K562 (cell line): ENCODE results near the gene CHST8. TPM values are rescaled to one million over a fixed set of nuclear protein-coding genes. Genes with fewer than 3 reads are reported as not detected.

Experiments
- ATAC-seq: fragments of 200-7000 bp; cut with Tn5 transposase; 3 replicates; pipeline ENCODE4 v1.9.1; 2020; ENCODE audit warnings: moderate library complexity
- BruUV-seq: library from RNA; stranded (reverse); fragments of 400-500 nt; replicated peaks from 2 replicates; lab custom pipeline; 2021; lab: Mats Ljungman, UMichigan
- CTCF ChIA-PET: fragments of 300-600 bp; formaldehyde crosslinking; extraction: SDS; loops from one replicate; lab custom pipeline; 2021; ENCODE audit warnings: low intra/inter-chr PET ratio; lab: Yijun Ruan, JAX
- POLR2A ChIA-PET: fragments of 300-600, 350-650 bp; sonication (Branson Sonifier 250); formaldehyde crosslinking; extraction: SDS; loops from one replicate; lab custom pipeline; 2021; ENCODE audit warnings: antibody characterized with exemption, inconsistent platforms; lab: Yijun Ruan, JAX
- DNase-seq, 4 experiments: peaks; one replicate each; pipeline versions ENCODE4 v3.0.0 to v3.0.0-alpha.2; 2011 to 2018; ENCODE audit warnings: low spot score in 3 of 4, mixed read lengths in 3 of 4; ENCODE audit errors: extremely low read depth in 1 of 4
- FAIRE-seq: peaks from 2 replicates; lab custom pipeline; 2011; peaks lifted over from hg19 to GRCh38; lab: Jason Lieb, UNC
- H2AFZ ChIP-seq: 2 replicates; pipeline ENCODE4 v1.6.0; 2011; ENCODE audit warnings: low read depth, low read length, control low read depth, inconsistent platforms
- H3K27ac ChIP-seq: fragments of 200-600 bp; 3 replicates; pipeline ENCODE4 v1.8.0; 2011; ENCODE audit warnings: low read depth, mild to moderate bottlenecking, control low read depth, inconsistent platforms, low read length, moderate library complexity, mixed read lengths; ENCODE audit errors: extremely low read depth
- H3K27me3 ChIP-seq, 2 experiments: fragments of 300-600 bp in 1 of 2; 2 replicates in 1 of 2; 3 replicates in 1 of 2; pipeline versions ENCODE4 v1.6.0 to v1.8.0; 2011; ENCODE audit warnings: inconsistent platforms in 2 of 2, low read length in 2 of 2, mild to moderate bottlenecking in 1 of 2, mixed read lengths in 1 of 2, moderate library complexity in 1 of 2; ENCODE audit not compliant: control insufficient read depth in 2 of 2, insufficient read depth in 2 of 2
- H3K36me3 ChIP-seq: fragments of 300-600 bp; 3 replicates; pipeline ENCODE4 v1.8.0; 2011; ENCODE audit warnings: mild to moderate bottlenecking, low read length, inconsistent platforms; ENCODE audit not compliant: control insufficient read depth, insufficient read depth
- H3K4me1 ChIP-seq, 2 experiments: fragments of 200-600 bp in 1 of 2; replicated peaks in 1 of 2; 2 replicates in 1 of 2; 3 replicates in 1 of 2; pipeline versions ENCODE4 v1.5.1 to v1.8.0; 2011; ENCODE audit warnings: inconsistent platforms in 2 of 2, low read length in 2 of 2, mild to moderate bottlenecking in 1 of 2, mixed read lengths in 1 of 2, moderate library complexity in 1 of 2; ENCODE audit not compliant: control insufficient read depth in 2 of 2, insufficient read depth in 2 of 2
- H3K4me2 ChIP-seq: 2 replicates; pipeline ENCODE4 v1.6.1; 2011; ENCODE audit warnings: low read length, control low read depth, inconsistent platforms, mixed read lengths; ENCODE audit not compliant: insufficient read depth
- H3K4me3 ChIP-seq: fragments of 200-600 bp; sonication (generic), shearing (Covaris generic); 2 replicates; pipeline ENCODE4 v1.5.1; 2016; ENCODE audit warnings: control low read depth, inconsistent platforms
- H3K79me2 ChIP-seq: fragments of 200-600 bp; 3 replicates; pipeline ENCODE4 v1.8.0; 2011; ENCODE audit warnings: low read length, inconsistent platforms; ENCODE audit not compliant: control insufficient read depth, insufficient read depth
- H3K9ac ChIP-seq, 2 experiments: 2 replicates each; pipeline versions ENCODE4 v1.6.0 to v1.6.1; 2011; ENCODE audit warnings: low read depth in 2 of 2, low read length in 2 of 2, control low read depth in 1 of 2, inconsistent platforms in 1 of 2, mild to moderate bottlenecking in 1 of 2, mixed read lengths in 1 of 2; ENCODE audit not compliant: insufficient read depth in 1 of 2
- H3K9me1 ChIP-seq: one replicate; pipeline ENCODE4 v1.6.0; 2011; ENCODE audit warnings: inconsistent platforms, mild to moderate bottlenecking, low read length, moderate library complexity; ENCODE audit not compliant: control insufficient read depth, insufficient read depth
- H3K9me3 ChIP-seq: replicated peaks from 2 replicates; pipeline ENCODE4 v1.5.1; 2011; ENCODE audit warnings: low read depth, low read length, inconsistent platforms; ENCODE audit not compliant: control insufficient read depth, insufficient read depth
- H4K20me1 ChIP-seq: replicated peaks from 2 replicates; pipeline ENCODE4 v1.6.1; 2011; ENCODE audit warnings: low read length, inconsistent platforms, mixed read lengths; ENCODE audit not compliant: control insufficient read depth, insufficient read depth
- CEBPG ChIP-seq, 3 experiments: fragments of 200-800 bp in 1 of 3; sonication (Bioruptor generic) in 1 of 3; sonication (generic) in 1 of 3; formaldehyde crosslinking in 1 of 3; IDR thresholded peaks in 2 of 3; conservative IDR thresholded peaks in 1 of 3; 2 replicates each; pipeline versions ENCODE4 v1.6.1 to v1.8.0; 2016 to 2022; ENCODE audit warnings: missing compliant biosample characterization in 2 of 3, missing genetic modification characterization in 2 of 3, mild to moderate bottlenecking in 1 of 3, missing genetic modification reagents in 1 of 3
- CREB3L1 ChIP-seq: fragments of 450-650 bp; IDR thresholded peaks from 2 replicates; pipeline ENCODE4 v1.6.1; 2014; ENCODE audit warnings: low read depth, mild to moderate bottlenecking, moderate library complexity, borderline replicate concordance
- HBP1 ChIP-seq: fragments of 450-650 bp; formaldehyde crosslinking; IDR thresholded peaks from 2 replicates; pipeline ENCODE4 v1.4.0; 2022; ENCODE audit warnings: missing genetic modification characterization
- HNRNPL ChIP-seq: fragments of 200-400 bp; formaldehyde crosslinking; IDR thresholded peaks from 2 replicates; pipeline ENCODE4 v1.6.1; 2017; ENCODE audit warnings: low read depth, mild to moderate bottlenecking, low read length
- MAZ ChIP-seq, 2 experiments: fragments of 450-650 bp in 1 of 2; sonication (generic) in 1 of 2; formaldehyde crosslinking; IDR thresholded peaks in 1 of 2; conservative IDR thresholded peaks in 1 of 2; 2 replicates each; pipeline versions ENCODE4 v1.4.0 to v1.5.0; 2020; ENCODE audit warnings: mild to moderate bottlenecking in 1 of 2, missing genetic modification reagents in 1 of 2
- NONO ChIP-seq, 2 experiments: fragments of 200-400 bp in 1 of 2; fragments of 450-650 bp in 1 of 2; formaldehyde crosslinking in 1 of 2; IDR thresholded peaks; 2 replicates each; pipeline ENCODE4 v1.6.1; 2017; ENCODE audit warnings: low read depth in 2 of 2, mild to moderate bottlenecking in 2 of 2, moderate library complexity in 2 of 2, low read length in 1 of 2
- OTX1 ChIP-seq: fragments of 450-650 bp; formaldehyde crosslinking; IDR thresholded peaks from 2 replicates; pipeline ENCODE4 v1.4.0; 2022; ENCODE audit warnings: mild to moderate bottlenecking
- PHF8 ChIP-seq: fragments of 200-600 bp; sonication (generic); IDR thresholded peaks from 2 replicates; pipeline ENCODE4 v1.6.1; 2012; ENCODE audit warnings: mixed run types, mild to moderate bottlenecking, inconsistent platforms, low read length, moderate library complexity, borderline replicate concordance
- PKNOX1 ChIP-seq: fragments of 450-650 bp; IDR thresholded peaks from 2 replicates; pipeline ENCODE4 v1.6.1; 2016
- RB1 ChIP-seq: fragments of 450-650 bp; IDR thresholded peaks from 2 replicates; pipeline ENCODE4 v1.6.1; 2017; ENCODE audit warnings: low read depth, mild to moderate bottlenecking
- RBFOX2 ChIP-seq: fragments of 200-400 bp; formaldehyde crosslinking; IDR thresholded peaks from 2 replicates; pipeline ENCODE4 v1.6.1; 2017; ENCODE audit warnings: low read depth, mild to moderate bottlenecking, low read length, moderate library complexity
- ZBTB5 ChIP-seq: fragments of 450-650 bp; IDR thresholded peaks from 2 replicates; pipeline ENCODE4 v1.6.1; 2017; ENCODE audit warnings: antibody characterized with exemption
- WGBS: fragments of 100-300 bp; shearing (Covaris generic); methylation state at CpG from one replicate; pipeline ENCODE4 v1.1.6; 2016; ENCODE audit warnings: low coverage, mixed read lengths; ENCODE audit not compliant: insufficient coverage; ENCODE audit errors: missing lambda C conversion rate; 5-methylcytosine and 5-hydroxymethylcytosine counted together
- in situ Hi-C: fragments of 300-500 bp; cut with MboI; formaldehyde crosslinking; loops from 4 replicates; pipeline ENCODE4 v1.15.0; 2018; ENCODE audit warnings: inconsistent platforms, mixed read lengths
- intact Hi-C: fragments of 100-400 bp; cut with micrococcal nuclease; formaldehyde crosslinking; loops from 2 replicates; pipeline ENCODE4 v1.14.2; 2022
- polyA plus RNA-seq, 8 experiments: library from polyadenylated mRNA; depleted of rRNA in 4 of 8; stranded (reverse) in 5 of 8; unstranded in 3 of 8; fragments of >200 nt; fragmentation: Nextera tagmentation in 2 of 8; fragmentation: Illumina TruSeq in 1 of 8; extraction: Ambion mirVana in 2 of 8; extraction: Trizol in 1 of 8; gene quantifications; 2 replicates each; pipeline versions ENCODE4 v1.2.1 to v1.2.3, GENCODE V29; 2011 to 2014; ENCODE audit warnings: inconsistent platforms in 1 of 8, missing spikeins in 1 of 8
- total RNA-seq, 7 experiments: library from RNA; depleted of rRNA in 6 of 7; stranded (reverse); fragments of >200 nt in 6 of 7; fragmentation: Illumina TruSeq in 2 of 7; extraction: Trizol in 2 of 7; gene quantifications; 2 replicates each; pipeline versions ENCODE4 v1.2.1 to v1.2.3, GENCODE V29; 2011 to 2021; ENCODE audit warnings: low replicate concordance in 1 of 7

Gene CHST8
- total and polyA plus RNA-seq, 9 of the 15 experiments (the other 6 are each of a cell fraction or from before 2014, with no cell fraction given), result 0.11 TPM; not detected in 8

- H3K27me3 ChIP-seq, result peaks cover 7 to 16% of the 10 kb centered on the region in 2 experiments; a peak in 3 of 5 replicates
- H4K20me1 ChIP-seq, result no peaks in the 10 kb centered on the region
- ChIA-PET CTCF (interaction anchor here (1.2 to 1.3 kb wide), 3 partner anchors 300 to 706 kb away, joined by 3 to 5 read pairs (median 3); no protein-coding TSS in a partner anchor), POLR2A (interaction anchor here (0.6 to 1.6 kb wide), 8 partner anchors 9 to 245 kb away, joined by 3 to 5 read pairs (median 4); no protein-coding TSS in a partner anchor)
- intact Hi-C loops (no loop called here), in situ Hi-C loops (no loop called here)
- FAIRE-seq, result no peak
- H3K4me2 ChIP-seq, result peak within 1 kb of the TSS; percentile 80
- peak within 1 kb of the TSS; percentile 89 for H2AFZ ChIP-seq
- H3K79me2 ChIP-seq, result peaks cover 5% of the 10 kb centered on the region; the same call in 1 of the 3 replicates
- peak within 1 kb of the TSS; percentile 88 for H3K27ac ChIP-seq
- no peaks in the 10 kb centered on the region for H3K9me3 ChIP-seq
- peak; percentile 55 to 75 (median 61) for DNase-seq
- H3K9ac ChIP-seq, result peak within 1 kb of the TSS; percentile 77 to 94
- BruUV-seq, result no TSS peak
- H3K4me1 ChIP-seq, result peaks cover 0 to 37% of the 10 kb centered on the region in 2 experiments; a peak in 2 of 5 replicates
- H3K9me1 ChIP-seq, result no peaks in the 10 kb centered on the region
- H3K4me3 ChIP-seq, result peak within 1 kb of the TSS; percentile 72
- under 1% methylated on average over 18 of the region's 92 CpGs for WGBS
- ATAC-seq, result peak; percentile 40
- peaks cover 26% of the 10 kb centered on the region; the same call in 1 of the 3 replicates for H3K36me3 ChIP-seq
- TF ChIP-seq NONO (IDR thresholded peaks at IDR 0.05; ENCODE audit: low read depth in 2 of 2, low read length in 1 of 2), result 0 out of 4 replicates have a peak, but pooled peaks of 1 of the 2 experiments have one; percentile 11
- no peak for TF ChIP-seq PKNOX1
- TF ChIP-seq OTX1, result peak; percentile 58; the same call in 1 of the 2 replicates
- peak; percentile 29; the same call in 1 of the 2 replicates for TF ChIP-seq PHF8
- TF ChIP-seq ZBTB5, result no peak
- TF ChIP-seq RB1, result peak; percentile 23; the same call in 1 of the 2 replicates
- peak in 1 of 2 experiments; percentile 23; a peak in 1 of 4 replicates for TF ChIP-seq MAZ (CRISPR knock-in tag; conservative IDR thresholded peaks at IDR 0.05 in 1 of 2, IDR thresholded peaks at IDR 0.05 in 1 of 2)
- TF ChIP-seq CEBPG (CRISPR knock-in tag; IDR thresholded peaks at IDR 0.05), result no peak
- peak in 1 of 2 experiments; percentile 65; a peak in 1 of 4 replicates for TF ChIP-seq CEBPG (tag; conservative IDR thresholded peaks at IDR 0.05 in 1 of 2, IDR thresholded peaks at IDR 0.05 in 1 of 2)
- 0 out of 2 replicates have a peak, but pooled peaks have one; percentile 33 for TF ChIP-seq HNRNPL
- peak; percentile 31 for TF ChIP-seq RBFOX2
- TF ChIP-seq HBP1 (CRISPR knock-in tag), result 0 out of 2 replicates have a peak, but pooled peaks have one; percentile 12
- peak; percentile 42; the same call in 1 of the 2 replicates for TF ChIP-seq CREB3L1
Observed at GRCh38 chr19:33796164-33796875, 174.6 kb downstream of the CHST8 start, which contains the start of gene KCTD15. TSS of gene KCTD15 (plus strand) at chr19:33796870. CDS start at chr19:33800455, 3,585 bp downstream.
